Panc1 (cell line): ENCODE data around the gene DDX1. TPM values are rescaled to one million over a fixed set of nuclear protein-coding genes. Genes with fewer than 3 reads are reported as not detected.

Experiments
- ATAC-seq: fragments of 200-7000 bp; cut with Tn5 transposase; 2 replicates; pipeline ENCODE4 v1.9.1; 2020; ENCODE audit warnings: mild to moderate bottlenecking, moderate library complexity
- BruUV-seq: library from RNA; stranded (reverse); fragments of 400-500 nt; replicated peaks from 2 replicates; lab custom pipeline; 2021; lab: Mats Ljungman, UMichigan
- CTCF ChIA-PET: fragments of 300-600 bp; sonication (Branson Sonifier 250); formaldehyde crosslinking; loops from one replicate; lab custom pipeline; 2022; ENCODE audit warnings: antibody characterized with exemption; lab: Charles Lee
- POLR2A ChIA-PET: fragments of 300-600 bp; sonication (Branson Sonifier 250); formaldehyde crosslinking; loops from one replicate; lab custom pipeline; 2022; ENCODE audit warnings: antibody characterized with exemption; lab: Charles Lee
- DNase-seq: peaks from one replicate; pipeline ENCODE4 v3.0.0-alpha.2; 2010; ENCODE audit warnings: low read depth, low spot score
- H3K27ac ChIP-seq: 2 replicates; pipeline ENCODE4 v1.5.1; 2011; ENCODE audit warnings: mild to moderate bottlenecking, low read length, inconsistent platforms
- H3K27me3 ChIP-seq: fragments of 200-500 bp; sonication (Bioruptor generic); 2 replicates; pipeline ENCODE4 v1.6.0; 2014; ENCODE audit warnings: low read length, inconsistent platforms; ENCODE audit not compliant: control insufficient read depth, insufficient read depth
- H3K36me3 ChIP-seq: fragments of 200-500 bp; sonication (Bioruptor generic); 2 replicates; pipeline ENCODE4 v1.5.1; 2014; ENCODE audit warnings: inconsistent platforms, mild to moderate bottlenecking, low read length, moderate library complexity; ENCODE audit not compliant: control insufficient read depth, insufficient read depth
- H3K4me1 ChIP-seq: 2 replicates; pipeline ENCODE4 v1.5.1; 2011; ENCODE audit warnings: inconsistent platforms, mild to moderate bottlenecking, low read length, moderate library complexity; ENCODE audit not compliant: control insufficient read depth, insufficient read depth
- H3K4me3 ChIP-seq, 2 experiments: 2 replicates each; pipeline ENCODE4 v1.5.1; 2011 to 2012; ENCODE audit warnings: low read depth in 2 of 2, low read length in 2 of 2, mild to moderate bottlenecking in 2 of 2, inconsistent platforms in 1 of 2, moderate library complexity in 1 of 2
- H3K9me3 ChIP-seq: fragments of 200-500 bp; sonication (Bioruptor generic); 2 replicates; pipeline ENCODE4 v1.5.1; 2014; ENCODE audit warnings: low read depth, mild to moderate bottlenecking, inconsistent platforms, low read length, moderate library complexity; ENCODE audit not compliant: control insufficient read depth, insufficient read depth
- POLR2AphosphoS5 ChIP-seq: IDR thresholded peaks from 2 replicates; pipeline ENCODE4 v1.6.1; 2012; ENCODE audit warnings: mild to moderate bottlenecking, low read depth, low read length, moderate library complexity
- SIN3A ChIP-seq: IDR thresholded peaks from 2 replicates; pipeline ENCODE4 v1.6.1; 2012; ENCODE audit warnings: low read depth, mild to moderate bottlenecking, low read length, moderate library complexity, borderline replicate concordance; ENCODE audit not compliant: insufficient read depth
- TCF7L2 ChIP-seq: IDR thresholded peaks from 2 replicates; pipeline ENCODE4 v1.6.1; 2011; ENCODE audit warnings: mild to moderate bottlenecking, low read depth, low read length, inconsistent platforms
- in situ Hi-C: cut with HindIII; loops from 2 replicates; pipeline ENCODE4 v1.10.0; 2016; ENCODE audit warnings: low sequenced_read_pairs, low pct_unique_long_range_greater_than_20kb
- intact Hi-C: fragments of 100-400 bp; cut with micrococcal nuclease; formaldehyde crosslinking; loops from one replicate; pipeline ENCODE4 v1.10.0; 2022; ENCODE audit not compliant: unreplicated experiment
- total RNA-seq: library from RNA; stranded (reverse); gene quantifications from one replicate; pipeline ENCODE4 v1.2.1, GENCODE V29; 2021; ENCODE audit not compliant: unreplicated experiment
- TF ChIP-seq, protein P1 (sequence below), 2 experiments: IDR thresholded peaks; 2 replicates each; pipeline ENCODE4 v1.6.1; 2011 to 2012; ENCODE audit warnings: low read depth in 2 of 2, control low read depth in 1 of 2, low read length in 1 of 2, mild to moderate bottlenecking in 1 of 2, moderate library complexity in 1 of 2; ENCODE audit not compliant: insufficient read depth in 1 of 2
- TF ChIP-seq, protein P2 (sequence below): fragments of 450-650 bp; IDR thresholded peaks from 2 replicates; pipeline ENCODE4 v1.5.1; 2017; ENCODE audit warnings: mild to moderate bottlenecking

The DDX1 gene
- total RNA-seq, 1 experiment from 2014 or later: 102 TPM

DNA sequence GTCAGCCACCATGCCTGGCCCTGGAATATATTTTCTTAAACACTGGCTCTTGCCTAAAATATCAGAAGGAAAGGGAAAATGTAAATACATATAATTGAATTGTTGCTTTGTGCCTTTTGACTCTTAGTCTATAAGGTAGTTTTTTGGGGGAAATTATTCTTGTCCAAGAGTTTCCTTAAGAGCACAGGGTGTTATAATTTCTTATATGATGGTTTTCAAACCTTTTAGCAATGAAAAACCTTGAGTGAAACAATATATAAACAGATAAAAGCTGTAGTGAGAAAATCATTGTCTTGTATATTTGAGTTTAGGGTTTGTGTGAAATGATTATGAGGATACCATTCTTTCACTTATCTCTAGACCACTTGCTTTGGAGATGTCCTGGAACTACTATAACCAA is 40.2 kb downstream of the DDX1 start:
- ChIA-PET POLR2A (no interaction called here), CTCF (no interaction called here)
- BruUV-seq: no TSS peak
- Histone ChIP-seq H3K4me3 (no peak overlapping the region), H3K27me3 (no peaks in the 10 kb centered on the region), H3K27ac (no peak overlapping the region), H3K4me1 (no peaks in the 10 kb centered on the region), H3K9me3 (no peaks in the 10 kb centered on the region), H3K36me3 (peaks cover 67% of the 10 kb centered on the region)
- DNase-seq: no peak
- intact Hi-C loops (no loop called here), in situ Hi-C loops (no loop called here)
- TF ChIP-seq SIN3A (no peak), TCF7L2 (no peak), POLR2AphosphoS5 (no peak)
- TF ChIP-seq, protein P1, sequence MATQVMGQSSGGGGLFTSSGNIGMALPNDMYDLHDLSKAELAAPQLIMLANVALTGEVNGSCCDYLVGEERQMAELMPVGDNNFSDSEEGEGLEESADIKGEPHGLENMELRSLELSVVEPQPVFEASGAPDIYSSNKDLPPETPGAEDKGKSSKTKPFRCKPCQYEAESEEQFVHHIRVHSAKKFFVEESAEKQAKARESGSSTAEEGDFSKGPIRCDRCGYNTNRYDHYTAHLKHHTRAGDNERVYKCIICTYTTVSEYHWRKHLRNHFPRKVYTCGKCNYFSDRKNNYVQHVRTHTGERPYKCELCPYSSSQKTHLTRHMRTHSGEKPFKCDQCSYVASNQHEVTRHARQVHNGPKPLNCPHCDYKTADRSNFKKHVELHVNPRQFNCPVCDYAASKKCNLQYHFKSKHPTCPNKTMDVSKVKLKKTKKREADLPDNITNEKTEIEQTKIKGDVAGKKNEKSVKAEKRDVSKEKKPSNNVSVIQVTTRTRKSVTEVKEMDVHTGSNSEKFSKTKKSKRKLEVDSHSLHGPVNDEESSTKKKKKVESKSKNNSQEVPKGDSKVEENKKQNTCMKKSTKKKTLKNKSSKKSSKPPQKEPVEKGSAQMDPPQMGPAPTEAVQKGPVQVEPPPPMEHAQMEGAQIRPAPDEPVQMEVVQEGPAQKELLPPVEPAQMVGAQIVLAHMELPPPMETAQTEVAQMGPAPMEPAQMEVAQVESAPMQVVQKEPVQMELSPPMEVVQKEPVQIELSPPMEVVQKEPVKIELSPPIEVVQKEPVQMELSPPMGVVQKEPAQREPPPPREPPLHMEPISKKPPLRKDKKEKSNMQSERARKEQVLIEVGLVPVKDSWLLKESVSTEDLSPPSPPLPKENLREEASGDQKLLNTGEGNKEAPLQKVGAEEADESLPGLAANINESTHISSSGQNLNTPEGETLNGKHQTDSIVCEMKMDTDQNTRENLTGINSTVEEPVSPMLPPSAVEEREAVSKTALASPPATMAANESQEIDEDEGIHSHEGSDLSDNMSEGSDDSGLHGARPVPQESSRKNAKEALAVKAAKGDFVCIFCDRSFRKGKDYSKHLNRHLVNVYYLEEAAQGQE (IDR thresholded peaks at IDR 0.05; ENCODE audit: insufficient read depth in 1 of 2, low read depth in 2 of 2, low read length in 1 of 2): no peak
- TF ChIP-seq, protein P2, sequence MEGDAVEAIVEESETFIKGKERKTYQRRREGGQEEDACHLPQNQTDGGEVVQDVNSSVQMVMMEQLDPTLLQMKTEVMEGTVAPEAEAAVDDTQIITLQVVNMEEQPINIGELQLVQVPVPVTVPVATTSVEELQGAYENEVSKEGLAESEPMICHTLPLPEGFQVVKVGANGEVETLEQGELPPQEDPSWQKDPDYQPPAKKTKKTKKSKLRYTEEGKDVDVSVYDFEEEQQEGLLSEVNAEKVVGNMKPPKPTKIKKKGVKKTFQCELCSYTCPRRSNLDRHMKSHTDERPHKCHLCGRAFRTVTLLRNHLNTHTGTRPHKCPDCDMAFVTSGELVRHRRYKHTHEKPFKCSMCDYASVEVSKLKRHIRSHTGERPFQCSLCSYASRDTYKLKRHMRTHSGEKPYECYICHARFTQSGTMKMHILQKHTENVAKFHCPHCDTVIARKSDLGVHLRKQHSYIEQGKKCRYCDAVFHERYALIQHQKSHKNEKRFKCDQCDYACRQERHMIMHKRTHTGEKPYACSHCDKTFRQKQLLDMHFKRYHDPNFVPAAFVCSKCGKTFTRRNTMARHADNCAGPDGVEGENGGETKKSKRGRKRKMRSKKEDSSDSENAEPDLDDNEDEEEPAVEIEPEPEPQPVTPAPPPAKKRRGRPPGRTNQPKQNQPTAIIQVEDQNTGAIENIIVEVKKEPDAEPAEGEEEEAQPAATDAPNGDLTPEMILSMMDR: no peak
- no peak for ATAC-seq

DNA sequence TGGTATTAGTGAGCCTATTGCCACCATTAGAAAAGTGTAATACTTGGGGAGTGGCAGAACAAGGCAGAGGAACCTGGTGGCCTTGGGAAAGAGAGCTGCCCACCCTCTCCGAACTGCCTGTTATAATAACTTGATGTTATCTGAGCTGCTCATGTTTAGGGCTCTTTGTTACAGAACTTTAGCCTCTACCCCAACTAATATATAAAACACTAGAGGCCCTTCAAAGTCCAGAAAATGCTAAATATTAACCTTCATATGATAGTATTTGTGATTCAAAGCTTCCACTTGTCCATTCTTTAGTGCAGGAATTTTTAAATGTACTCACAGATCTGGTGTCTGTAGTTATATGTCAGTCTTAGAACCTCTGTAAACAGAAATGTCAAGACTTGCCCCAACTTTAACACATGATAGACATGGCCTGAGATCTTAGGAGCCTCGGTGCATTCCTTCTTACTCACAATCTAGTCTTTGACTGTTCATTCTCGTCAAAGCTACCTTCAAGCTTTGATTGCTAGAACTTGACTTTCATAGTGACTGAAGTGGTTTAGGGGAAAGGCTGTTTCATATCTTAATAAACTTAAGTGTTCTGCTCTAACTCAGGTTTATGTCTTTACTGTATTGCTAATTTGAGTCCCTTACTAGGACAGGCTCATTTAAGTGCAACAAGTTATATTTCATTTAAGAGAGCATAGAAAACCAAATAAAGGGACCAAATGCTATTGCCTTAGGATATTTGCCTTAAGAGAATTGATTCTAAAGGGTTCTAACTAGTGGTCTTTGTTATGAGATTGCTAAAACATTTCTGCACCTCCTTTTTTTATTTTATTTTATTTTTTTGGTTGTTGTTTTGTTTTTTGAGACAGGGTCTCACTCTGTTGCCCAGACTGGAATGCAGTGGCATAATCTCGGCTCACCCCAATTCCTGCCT is 41.6 kb downstream of the DDX1 start:
- in situ Hi-C loops (no loop called here), intact Hi-C loops (no loop called here)
- H3K27ac ChIP-seq: no peak overlapping the region
- TF ChIP-seq POLR2AphosphoS5: no peak
- TF ChIP-seq, protein P1 (IDR thresholded peaks at IDR 0.05; ENCODE audit: insufficient read depth in 1 of 2, low read depth in 2 of 2, low read length in 1 of 2): no peak
- no peak for TF ChIP-seq TCF7L2
- TF ChIP-seq, protein P2: no peak
- no peak for TF ChIP-seq SIN3A
- CTCF ChIA-PET: no interaction called here
- no peaks in the 10 kb centered on the region for H3K9me3 ChIP-seq
- ATAC-seq: no peak
- peaks cover 55% of the 10 kb centered on the region for H3K36me3 ChIP-seq
- no peaks in the 10 kb centered on the region for H3K4me1 ChIP-seq
- no peak overlapping the region for H3K4me3 ChIP-seq
- no TSS peak for BruUV-seq
- H3K27me3 ChIP-seq: no peaks in the 10 kb centered on the region
- POLR2A ChIA-PET: no interaction called here
- no peak for DNase-seq
